Spleen (tissue), 7 donors: ENCODE results near the gene ITSN1.

ENCODE experiments used
- CTCF ChIP-seq, 11 experiments: fragments of 200-600 bp in 7 of 11; fragments of 450-650 bp in 4 of 11; sonication (generic) in 4 of 11; IDR thresholded peaks in 8 of 11; conservative IDR thresholded peaks in 3 of 11; 1 replicate in 7 of 11; 2 replicates in 4 of 11; pipeline versions ENCODE4 v1.4.0 to v1.8.0; 2016 to 2021; ENCODE audit warnings: antibody characterized with exemption in 11 of 11, inconsistent platforms in 4 of 11, mild to moderate bottlenecking in 1 of 11
- POLR2A ChIP-seq, 3 donors: fragments of 450-650 bp; IDR thresholded peaks; one replicate each; pipeline ENCODE4 v1.5.1; 2017; ENCODE audit warnings: antibody characterized with exemption in 3 of 3, mild to moderate bottlenecking in 1 of 3
- POLR2AphosphoS5 ChIP-seq, 3 donors: sonication (generic); formaldehyde crosslinking; IDR thresholded peaks; one replicate each; pipeline ENCODE4 v1.5.1; 2017; ENCODE audit warnings: antibody characterized with exemption in 3 of 3
- donor health status: DM: no; HTN: no; CAD: no; lungs with moderate emphysema.
- donor health status: DM: no; HTN: no; CAD: no.
- donor health status: DM: no; HTN: no; CAD: no.

- TF ChIP-seq CTCF (IDR thresholded peaks at IDR 0.05 in 8 of 11, conservative IDR thresholded peaks at IDR 0.05 in 3 of 11): no peak
- no peak for TF ChIP-seq POLR2A (IDR thresholded peaks at IDR 0.05)
- no peak for TF ChIP-seq POLR2AphosphoS5 (IDR thresholded peaks at IDR 0.05)
Measured at GRCh38 chr21:33885172-33885514, 242.8 kb downstream of the ITSN1 start.
